Type B pancreatic cell (in vitro differentiated cells): ENCODE measurements around the gene MUC4. TPM values are rescaled to one million over a fixed set of nuclear protein-coding genes. Genes with fewer than 3 reads are reported as not detected.
A peak's percentile ranks its signal among the peaks of the same experiment; 100 is the strongest.
"Not testable (repeated sequence)": the region's sequence is repeated elsewhere in the genome, so short reads cannot be mapped to it uniquely, and the experiment has no call there.

ENCODE experiments used
- DNase-seq: peaks from one replicate; pipeline ENCODE4 v3.0.0; 2021; ENCODE audit warnings: mixed read lengths; ENCODE audit not compliant: unreplicated experiment; ENCODE audit errors: extremely low spot score
- H3K27ac Mint-ChIP-seq: 2 replicates; pipeline ENCODE4 v1.8.0; 2021; ENCODE audit warnings: mild to moderate bottlenecking, mixed read lengths
- H3K27me3 Mint-ChIP-seq: 2 replicates; pipeline ENCODE4 v1.8.0; 2021; ENCODE audit warnings: mixed read lengths
- H3K36me3 Mint-ChIP-seq: 2 replicates; pipeline ENCODE4 v1.8.0; 2021; ENCODE audit warnings: mixed read lengths
- H3K4me1 Mint-ChIP-seq: one replicate; pipeline ENCODE4 v1.8.0; 2021; ENCODE audit warnings: mixed read lengths; ENCODE audit not compliant: unreplicated experiment
- H3K4me3 Mint-ChIP-seq: 2 replicates; pipeline ENCODE4 v1.8.0; 2021; ENCODE audit warnings: mild to moderate bottlenecking, mixed read lengths
- H3K9me3 Mint-ChIP-seq: 2 replicates; pipeline ENCODE4 v1.8.0; 2021; ENCODE audit warnings: mixed read lengths
- total RNA-seq: library from RNA; stranded (reverse); gene quantifications from 2 replicates; pipeline ENCODE4 v1.2.1, GENCODE V29; 2021; ENCODE audit warnings: low replicate concordance
- TF ChIP-seq, protein P1 (sequence below): fragments of 200-600 bp; sonication (generic); conservative IDR thresholded peaks from 2 replicates; pipeline ENCODE4 v1.5.0; 2021; ENCODE audit warnings: antibody characterized with exemption, mild to moderate bottlenecking

Gene MUC4
- total RNA-seq, 1 donor from 2014 or later, result 2.4 TPM

- Mint-ChIP-seq H3K9me3 (no peaks in the 10 kb centered on the region), H3K4me3 (no peak overlapping the region), H3K27me3 (no peaks in the 10 kb centered on the region), H3K4me1 (no peaks in the 10 kb centered on the region), H3K27ac (no peak overlapping the region), H3K36me3 (no peaks in the 10 kb centered on the region)
- no peak for DNase-seq
- TF ChIP-seq, protein P1, sequence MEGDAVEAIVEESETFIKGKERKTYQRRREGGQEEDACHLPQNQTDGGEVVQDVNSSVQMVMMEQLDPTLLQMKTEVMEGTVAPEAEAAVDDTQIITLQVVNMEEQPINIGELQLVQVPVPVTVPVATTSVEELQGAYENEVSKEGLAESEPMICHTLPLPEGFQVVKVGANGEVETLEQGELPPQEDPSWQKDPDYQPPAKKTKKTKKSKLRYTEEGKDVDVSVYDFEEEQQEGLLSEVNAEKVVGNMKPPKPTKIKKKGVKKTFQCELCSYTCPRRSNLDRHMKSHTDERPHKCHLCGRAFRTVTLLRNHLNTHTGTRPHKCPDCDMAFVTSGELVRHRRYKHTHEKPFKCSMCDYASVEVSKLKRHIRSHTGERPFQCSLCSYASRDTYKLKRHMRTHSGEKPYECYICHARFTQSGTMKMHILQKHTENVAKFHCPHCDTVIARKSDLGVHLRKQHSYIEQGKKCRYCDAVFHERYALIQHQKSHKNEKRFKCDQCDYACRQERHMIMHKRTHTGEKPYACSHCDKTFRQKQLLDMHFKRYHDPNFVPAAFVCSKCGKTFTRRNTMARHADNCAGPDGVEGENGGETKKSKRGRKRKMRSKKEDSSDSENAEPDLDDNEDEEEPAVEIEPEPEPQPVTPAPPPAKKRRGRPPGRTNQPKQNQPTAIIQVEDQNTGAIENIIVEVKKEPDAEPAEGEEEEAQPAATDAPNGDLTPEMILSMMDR, result no peak
Observed at GRCh38 chr3:195777975-195778374, 33.8 kb downstream of the MUC4 start.

GRCh38 chr3:195774917-195775316, 36.8 kb downstream of the MUC4 start:
- no peak for DNase-seq
- Mint-ChIP-seq H3K27me3 (no peaks in the 10 kb centered on the region), H3K36me3 (no peaks in the 10 kb centered on the region), H3K27ac (no peak overlapping the region), H3K4me1 (no peaks in the 10 kb centered on the region), H3K4me3 (no peak overlapping the region), H3K9me3 (no peaks in the 10 kb centered on the region)
- TF ChIP-seq, protein P1, result peak; percentile 65

DNA sequence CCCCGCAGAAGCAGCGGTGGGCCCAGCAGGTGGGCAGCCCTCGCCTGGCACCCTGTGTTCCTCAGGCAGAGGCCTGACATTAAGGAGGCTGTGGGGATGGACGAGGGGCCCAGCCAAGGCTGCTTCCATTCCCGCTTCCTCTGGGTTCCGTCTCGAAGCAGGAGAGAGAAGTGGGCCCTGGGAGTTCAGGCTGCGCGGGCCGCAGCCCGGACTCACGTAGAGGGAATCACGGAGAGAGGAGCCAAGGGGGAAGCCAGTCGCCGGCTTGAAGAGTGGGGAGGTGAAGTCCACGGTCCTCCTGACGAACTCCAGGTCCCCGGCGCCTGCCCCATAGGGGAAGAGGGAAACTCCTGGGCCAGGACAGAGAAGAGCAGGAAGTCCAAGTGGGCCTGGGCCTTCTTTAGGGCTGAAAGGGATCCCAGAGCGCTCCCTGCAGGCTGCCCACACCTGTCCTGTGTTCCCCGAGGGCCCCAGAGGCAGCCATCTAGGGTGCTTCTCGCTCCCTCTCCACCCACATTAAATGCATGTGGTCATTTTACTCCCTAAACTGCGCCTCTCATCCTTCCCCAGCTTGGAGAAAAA, 37.7 kb downstream of the MUC4 start:
- H3K4me3 Mint-ChIP-seq, result no peak overlapping the region
- DNase-seq, result no peak
- H3K27me3 Mint-ChIP-seq, result no peaks in the 10 kb centered on the region
- H3K36me3 Mint-ChIP-seq, result no peaks in the 10 kb centered on the region
- H3K27ac Mint-ChIP-seq, result no peak overlapping the region
- no peaks in the 10 kb centered on the region for H3K9me3 Mint-ChIP-seq
- TF ChIP-seq, protein P1, result no peak
- H3K4me1 Mint-ChIP-seq, result no peaks in the 10 kb centered on the region

DNA sequence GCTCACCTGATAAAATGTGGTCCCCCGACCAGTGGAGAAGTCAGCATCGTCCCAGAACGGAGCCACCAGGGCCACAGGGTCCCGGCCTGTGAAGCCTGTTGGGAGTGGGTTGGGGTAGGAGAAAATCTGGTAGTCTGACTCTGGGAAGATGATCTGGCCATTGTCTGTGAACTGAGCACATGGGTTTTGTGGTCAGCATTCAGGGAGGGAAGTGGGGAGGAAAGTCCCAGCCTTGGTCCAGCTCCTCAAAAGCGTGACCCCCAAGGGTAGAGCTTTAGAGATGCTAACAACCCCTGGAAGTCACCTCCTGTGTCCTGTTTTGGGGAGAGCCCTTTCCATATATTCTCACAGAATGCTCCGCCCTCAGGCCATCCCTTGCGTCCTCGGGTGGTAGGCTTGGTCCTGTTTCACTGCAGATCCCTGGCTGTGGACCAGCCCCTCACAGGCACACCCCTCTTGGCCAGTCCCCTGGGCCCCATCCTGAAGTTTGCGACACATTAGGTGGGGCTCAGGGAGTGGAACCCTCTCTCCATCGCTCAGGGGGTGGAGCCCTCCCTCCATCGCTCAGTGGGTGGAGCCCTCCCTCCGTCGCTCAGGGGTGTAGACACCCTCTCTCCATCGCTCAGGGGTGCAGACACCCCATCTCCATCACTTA, 40.0 kb downstream of the MUC4 start:
- TF ChIP-seq, protein P1, result no peak
- Mint-ChIP-seq H3K27me3 (no peaks in the 10 kb centered on the region), H3K4me1 (no peaks in the 10 kb centered on the region), H3K4me3 (no peak overlapping the region), H3K9me3 (no peaks in the 10 kb centered on the region), H3K27ac (no peak overlapping the region), H3K36me3 (no peaks in the 10 kb centered on the region)
- no peak for DNase-seq

DNA sequence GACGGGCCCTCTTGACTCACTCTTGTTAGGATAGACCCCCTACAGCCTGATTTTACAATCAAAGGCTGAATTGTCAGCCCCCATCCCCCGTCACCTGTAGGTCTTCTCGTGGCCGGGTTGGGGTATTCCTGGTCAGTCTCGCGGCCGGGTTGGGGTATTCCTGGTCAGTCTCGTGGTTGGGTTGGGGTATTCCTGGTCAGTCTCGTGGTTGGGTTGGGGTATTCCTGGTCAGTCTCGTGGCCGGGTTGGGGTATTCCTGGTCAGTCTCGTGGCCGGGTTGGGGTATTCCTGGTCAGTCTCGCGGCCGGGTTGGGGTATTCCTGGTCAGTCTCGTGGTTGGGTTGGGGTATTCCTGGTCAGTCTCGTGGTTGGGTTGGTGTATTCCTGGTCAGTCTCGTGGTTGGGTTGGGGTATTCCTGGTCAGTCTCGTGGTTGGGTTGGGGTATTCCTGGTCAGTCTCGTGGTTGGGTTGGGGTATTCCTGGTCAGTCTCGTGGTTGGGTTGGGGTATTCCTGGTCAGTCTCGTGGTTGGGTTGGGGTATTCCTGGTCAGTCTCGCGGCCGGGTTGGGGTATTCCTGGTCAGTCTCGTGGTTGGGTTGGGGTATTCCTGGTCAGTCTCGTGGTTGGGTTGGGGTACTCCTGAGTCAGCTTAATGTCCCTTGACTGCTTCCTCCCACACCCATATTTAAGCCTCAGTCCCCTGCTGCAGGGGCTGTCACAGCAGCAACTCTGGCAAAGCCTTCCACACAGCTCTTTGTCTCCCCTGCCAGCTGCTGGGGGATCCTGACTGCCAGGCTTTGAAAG, 40.7 kb downstream of the MUC4 start:
- H3K27ac Mint-ChIP-seq, H3K27me3 Mint-ChIP-seq, H3K4me3 Mint-ChIP-seq, H3K4me1 Mint-ChIP-seq, H3K36me3 Mint-ChIP-seq, H3K9me3 Mint-ChIP-seq, DNase-seq: not testable (repeated sequence)
